SHP77 treated with DMSO at 0.1 percent for 48 hours (cell line): ENCODE results near the gene CACNA1I.

Experiments used
- DNase-seq: peaks from one replicate; lab custom pipeline; 2025; lab: John Stamatoyannopoulos, UW

The CACNA1I gene

GRCh38 chr22:39625569-39626537 is 55.3 kb downstream of the CACNA1I start:
- DNase-seq = no peak

- DNase-seq = no peak
These were observed 56.7 kb downstream of the CACNA1I start for GRCh38 chr22:39627208-39627607.

- no peak for DNase-seq
These were observed 57.5 kb downstream of the CACNA1I start for GRCh38 chr22:39627865-39628562.

GRCh38 chr22:39628563-39629080 is 58.1 kb downstream of the CACNA1I start:
- no peak for DNase-seq

- DNase-seq = no peak
These were observed 59.3 kb downstream of the CACNA1I start for GRCh38 chr22:39629851-39630250.

GRCh38 chr22:39630721-39631120 is 60.2 kb downstream of the CACNA1I start:
- DNase-seq = no peak

GRCh38 chr22:39631381-39632286 is 61.1 kb downstream of the CACNA1I start:
- no peak for DNase-seq

- DNase-seq = no peak
These were observed 64.2 kb downstream of the CACNA1I start for GRCh38 chr22:39634530-39635405.

- DNase-seq = no peak
These were observed 65.2 kb downstream of the CACNA1I start for GRCh38 chr22:39635719-39636118.

GRCh38 chr22:39638958-39639357 is 68.4 kb downstream of the CACNA1I start:
- no peak for DNase-seq

- no peak for DNase-seq
These were observed 71.2 kb downstream of the CACNA1I start for GRCh38 chr22:39641660-39642310.

- DNase-seq = no peak
These were observed 72.9 kb downstream of the CACNA1I start for GRCh38 chr22:39643311-39644083.

GRCh38 chr22:39645532-39645931 is 75.0 kb downstream of the CACNA1I start:
- no peak for DNase-seq

GRCh38 chr22:39646398-39647063 is 76.0 kb downstream of the CACNA1I start:
- no peak for DNase-seq

GRCh38 chr22:39647836-39648629 is 77.5 kb downstream of the CACNA1I start:
- DNase-seq = no peak

GRCh38 chr22:39648630-39648950 is 78.0 kb downstream of the CACNA1I start:
- no peak for DNase-seq

- no peak for DNase-seq
These were observed 79.0 kb downstream of the CACNA1I start for GRCh38 chr22:39649500-39650089.
